Prostate gland (tissue), 2 donors: Measurements from ENCODE around the gene CSMD2. TPM values are rescaled to one million over a fixed set of nuclear protein-coding genes. Genes with fewer than 3 reads are reported as not detected.

Source experiments
- DNase-seq: peaks from one replicate; pipeline ENCODE4 v3.0.0-alpha.2; 2019; ENCODE audit warnings: low spot score
- H3K27ac ChIP-seq, 2 donors: fragments of 200-600 bp; sonication (generic); 2 replicates each; pipeline ENCODE4 v1.5.1; 2017 to 2019
- H3K27me3 ChIP-seq: fragments of 200-600 bp; sonication (generic); replicated peaks from 2 replicates; pipeline ENCODE4 v1.5.1; 2019; ENCODE audit not compliant: insufficient read depth
- H3K36me3 ChIP-seq, 2 donors: fragments of 200-600 bp; sonication (generic); 1 replicate in 1 of 2; 2 replicates in 1 of 2; pipeline versions ENCODE4 v1.5.1 to v1.8.1; 2017 to 2019
- H3K4me1 ChIP-seq: fragments of 200-600 bp; sonication (generic); replicated peaks from 2 replicates; pipeline ENCODE4 v1.5.1; 2019
- H3K4me3 ChIP-seq, 2 donors: fragments of 200-600 bp; sonication (generic); 2 replicates each; pipeline ENCODE4 v1.5.1; 2017 to 2019
- H3K9me3 ChIP-seq: fragments of 200-600 bp; sonication (generic); 2 replicates; pipeline ENCODE4 v1.5.1; 2017
- CTCF ChIP-seq, 4 experiments: fragments of 200-600 bp in 2 of 4; fragments of 450-650 bp in 2 of 4; sonication (generic) in 2 of 4; IDR thresholded peaks; 1 replicate in 3 of 4; 2 replicates in 1 of 4; pipeline ENCODE4 v1.5.1; 2016 to 2019; ENCODE audit warnings: antibody characterized with exemption in 4 of 4, mild to moderate bottlenecking in 2 of 4, moderate library complexity in 2 of 4
- POLR2A ChIP-seq: fragments of 450-650 bp; IDR thresholded peaks from one replicate; pipeline ENCODE4 v1.6.1; 2016; ENCODE audit warnings: antibody characterized with exemption, mild to moderate bottlenecking
- POLR2AphosphoS5 ChIP-seq: sonication (generic); formaldehyde crosslinking; IDR thresholded peaks from one replicate; pipeline ENCODE4 v1.6.1; 2017; ENCODE audit warnings: antibody characterized with exemption
- WGBS: methylation state at CpG from one replicate; pipeline ENCODE4 v1.1.5; 2018; 5-methylcytosine and 5-hydroxymethylcytosine counted together
- intact Hi-C: fragments of 100-400 bp; cut with DNase I; formaldehyde crosslinking; loops from one replicate; pipeline ENCODE4 v1.14.2; 2022
- total RNA-seq, 2 donors: library from RNA; depleted of rRNA; stranded (reverse); fragments of >200 nt; gene quantifications; one replicate each; pipeline ENCODE4 v1.1.0, GENCODE V29; 2016

Gene CSMD2
- total RNA-seq, 2 donors from 2014 or later = 0.14 to 5.5 TPM

- no peaks in the 10 kb centered on the region for H3K9me3 ChIP-seq
- WGBS = 67% methylated on average over 4 of the region's 4 CpGs
- intact Hi-C loops = no loop called here
- no peaks in the 10 kb centered on the region for H3K36me3 ChIP-seq
- no peak overlapping the region for H3K4me3 ChIP-seq
- no peak for DNase-seq
- no peaks in the 10 kb centered on the region for H3K4me1 ChIP-seq
- no peaks in the 10 kb centered on the region for H3K27me3 ChIP-seq
- no peak overlapping the region for H3K27ac ChIP-seq
- TF ChIP-seq CTCF (IDR thresholded peaks at IDR 0.05) (no peak), POLR2A (no peak), POLR2AphosphoS5 (no peak)
These were observed 316.7 kb downstream of the CSMD2 start for GRCh38 chr1:33848205-33848937.

GRCh38 chr1:33846861-33847260, 318.2 kb downstream of the CSMD2 start:
- WGBS = 90% methylated on average over 8 of the region's 8 CpGs
- no peaks in the 10 kb centered on the region for H3K9me3 ChIP-seq
- no peaks in the 10 kb centered on the region for H3K27me3 ChIP-seq
- H3K36me3 ChIP-seq = no peaks in the 10 kb centered on the region
- H3K4me3 ChIP-seq = no peak overlapping the region
- no peaks in the 10 kb centered on the region for H3K4me1 ChIP-seq
- intact Hi-C loops = no loop called here
- no peak for DNase-seq
- no peak overlapping the region for H3K27ac ChIP-seq
- no peak for TF ChIP-seq POLR2A
- TF ChIP-seq POLR2AphosphoS5 = no peak
- no peak for TF ChIP-seq CTCF (IDR thresholded peaks at IDR 0.05)

GRCh38 chr1:33844166-33844565, 320.9 kb downstream of the CSMD2 start:
- no peaks in the 10 kb centered on the region for H3K36me3 ChIP-seq
- H3K4me1 ChIP-seq = no peaks in the 10 kb centered on the region
- TF ChIP-seq POLR2A (no peak), POLR2AphosphoS5 (peak; percentile 42)
- 62% methylated on average over 5 of the region's 5 CpGs for WGBS
- H3K27me3 ChIP-seq = no peaks in the 10 kb centered on the region
- H3K4me3 ChIP-seq = no peak overlapping the region
- no peak for DNase-seq
- intact Hi-C loops = no loop called here
- no peaks in the 10 kb centered on the region for H3K9me3 ChIP-seq
- H3K27ac ChIP-seq = no peak overlapping the region

GRCh38 chr1:33842348-33842747, 322.7 kb downstream of the CSMD2 start:
- H3K27ac ChIP-seq = no peak overlapping the region
- H3K9me3 ChIP-seq = no peaks in the 10 kb centered on the region
- DNase-seq = no peak
- intact Hi-C loops = no loop called here
- TF ChIP-seq POLR2A (no peak), POLR2AphosphoS5 (no peak)
- no peaks in the 10 kb centered on the region for H3K27me3 ChIP-seq
- H3K4me3 ChIP-seq = no peak overlapping the region
- H3K36me3 ChIP-seq = no peaks in the 10 kb centered on the region
- no peaks in the 10 kb centered on the region for H3K4me1 ChIP-seq
- WGBS = 94% methylated on average over 5 of the region's 5 CpGs

- Histone ChIP-seq H3K4me1 (no peaks in the 10 kb centered on the region), H3K27ac (no peak overlapping the region), H3K9me3 (no peaks in the 10 kb centered on the region), H3K27me3 (no peaks in the 10 kb centered on the region), H3K4me3 (no peak overlapping the region), H3K36me3 (no peaks in the 10 kb centered on the region)
- WGBS = 46% methylated on average over 1 of the region's 1 CpG
- intact Hi-C loops = no loop called here
- TF ChIP-seq POLR2AphosphoS5 (no peak), POLR2A (no peak), CTCF (IDR thresholded peaks at IDR 0.05) (no peak)
- no peak for DNase-seq
These were observed 323.5 kb downstream of the CSMD2 start for GRCh38 chr1:33841494-33841893.

GRCh38 chr1:33837635-33838034, 327.4 kb downstream of the CSMD2 start:
- no peak overlapping the region for H3K27ac ChIP-seq
- TF ChIP-seq POLR2A (no peak), POLR2AphosphoS5 (no peak), CTCF (IDR thresholded peaks at IDR 0.05) (no peak)
- no peaks in the 10 kb centered on the region for H3K27me3 ChIP-seq
- WGBS = 88% methylated on average over 3 of the region's 3 CpGs
- no peaks in the 10 kb centered on the region for H3K36me3 ChIP-seq
- no peak overlapping the region for H3K4me3 ChIP-seq
- H3K4me1 ChIP-seq = no peaks in the 10 kb centered on the region
- H3K9me3 ChIP-seq = no peaks in the 10 kb centered on the region
- no peak for DNase-seq
- intact Hi-C loops = no loop called here
